Measurements from ENCODE around the gene CDH13.

GRCh38 chr16:83105279-83106077 lies 478.7 kb downstream of the CDH13 start:
- TF ChIP-seq CTCF (IDR thresholded peaks at IDR 0.05): no peak
- TF ChIP-seq POLR2A (IDR thresholded peaks at IDR 0.05): no peak
